Islet precursor cell (in vitro differentiated cells): ENCODE results near the gene EEFSEC.

Experiments
- DNase-seq: peaks from one replicate; pipeline ENCODE4 v3.0.0-alpha.2; 2018

The EEFSEC gene

GRCh38 chr3:128275316-128276145 lies 122.2 kb downstream of the EEFSEC start:
- DNase-seq: peak; percentile 52

GRCh38 chr3:128276146-128276435 lies 122.8 kb downstream of the EEFSEC start:
- DNase-seq: peak; percentile 32

GRCh38 chr3:128276577-128277183 lies 123.4 kb downstream of the EEFSEC start:
- peak; percentile 31 for DNase-seq

- peak; percentile 49 for DNase-seq
These were observed 124.2 kb downstream of the EEFSEC start for GRCh38 chr3:128277378-128278069.

GRCh38 chr3:128278130-128278529 lies 124.8 kb downstream of the EEFSEC start:
- peak; percentile 19 for DNase-seq

- DNase-seq: peak; percentile 55
These were observed 125.7 kb downstream of the EEFSEC start for GRCh38 chr3:128278761-128279600.

GRCh38 chr3:128279601-128279880 lies 126.3 kb downstream of the EEFSEC start:
- DNase-seq: no peak

- DNase-seq: peak; percentile 63
These were observed 127.3 kb downstream of the EEFSEC start for GRCh38 chr3:128280481-128281052.

GRCh38 chr3:128281056-128281455 lies 127.8 kb downstream of the EEFSEC start:
- no peak for DNase-seq

GRCh38 chr3:128281461-128282367 lies 128.4 kb downstream of the EEFSEC start:
- peak; percentile 35 for DNase-seq

- DNase-seq: peak; percentile 36
These were observed 129.3 kb downstream of the EEFSEC start for GRCh38 chr3:128282380-128283196.

- DNase-seq: peak; percentile 36
These were observed 130.1 kb downstream of the EEFSEC start for GRCh38 chr3:128283421-128283820.

- peak; percentile 38 for DNase-seq
These were observed 132.0 kb downstream of the EEFSEC start for GRCh38 chr3:128285042-128285966.

GRCh38 chr3:128285967-128286321 lies 132.7 kb downstream of the EEFSEC start:
- no peak for DNase-seq

- no peak for DNase-seq
These were observed 133.4 kb downstream of the EEFSEC start for GRCh38 chr3:128286691-128287090.

- DNase-seq: no peak
These were observed 133.9 kb downstream of the EEFSEC start for GRCh38 chr3:128287216-128287615.

GRCh38 chr3:128289534-128289933 lies 136.3 kb downstream of the EEFSEC start:
- DNase-seq: no peak

- DNase-seq: no peak
These were observed 137.2 kb downstream of the EEFSEC start for GRCh38 chr3:128290484-128290883.

- peak; percentile 32 for DNase-seq
These were observed 140.6 kb downstream of the EEFSEC start for GRCh38 chr3:128293930-128294329.

- DNase-seq: peak; percentile 39
These were observed 141.8 kb downstream of the EEFSEC start for GRCh38 chr3:128294999-128295468.
